ENCODE data around the gene ATRIP.

Gene ATRIP

GRCh38 chr3:48402907-48403306, 43.6 kb upstream of the ATRIP start:
- H3K27me3 ChIP-seq (ENCODE audit: low read depth, low read length), result no peaks in the 10 kb centered on the region
- no peaks in the 10 kb centered on the region for H3K9me3 ChIP-seq (ENCODE audit: insufficient read depth, low read length)
- H3K4me3 ChIP-seq (ENCODE audit: low read length), result no peak overlapping the region
- no peak overlapping the region for H2AFZ ChIP-seq (ENCODE audit: low read depth, low read length)
- H3K4me1 ChIP-seq (ENCODE audit: low read length), result no peaks in the 10 kb centered on the region
- no peak for TF ChIP-seq CTCF (IDR thresholded peaks at IDR 0.05; ENCODE audit: low read depth, low read length)
- no peak for TF ChIP-seq EZH2phosphoT487 (IDR thresholded peaks at IDR 0.05; ENCODE audit: low read depth)
- no peaks in the 10 kb centered on the region for H4K20me1 ChIP-seq (ENCODE audit: insufficient read depth, low read length)
- H3K79me2 ChIP-seq (ENCODE audit: low read length), result no peaks in the 10 kb centered on the region
- H3K36me3 ChIP-seq (replicated peaks; ENCODE audit: low read depth, low read length), result no peaks in the 10 kb centered on the region
- no peak overlapping the region for H3K4me2 ChIP-seq (ENCODE audit: low read length)
- H3K9ac ChIP-seq (ENCODE audit: low read length), result no peak overlapping the region
- H3K27ac ChIP-seq (ENCODE audit: low read length), result no peak overlapping the region

- H2AFZ ChIP-seq (ENCODE audit: low read depth, low read length), result no peak overlapping the region
- no peaks in the 10 kb centered on the region for H4K20me1 ChIP-seq (ENCODE audit: insufficient read depth, low read length)
- H3K4me3 ChIP-seq (ENCODE audit: low read length), result no peak overlapping the region
- H3K27me3 ChIP-seq (ENCODE audit: low read depth, low read length), result no peaks in the 10 kb centered on the region
- TF ChIP-seq EZH2phosphoT487 (IDR thresholded peaks at IDR 0.05; ENCODE audit: low read depth), result no peak
- no peak for TF ChIP-seq CTCF (IDR thresholded peaks at IDR 0.05; ENCODE audit: low read depth, low read length)
- no peak overlapping the region for H3K4me2 ChIP-seq (ENCODE audit: low read length)
- H3K9ac ChIP-seq (ENCODE audit: low read length), result no peak overlapping the region
- H3K36me3 ChIP-seq (replicated peaks; ENCODE audit: low read depth, low read length), result no peaks in the 10 kb centered on the region
- no peaks in the 10 kb centered on the region for H3K79me2 ChIP-seq (ENCODE audit: low read length)
- H3K4me1 ChIP-seq (ENCODE audit: low read length), result no peaks in the 10 kb centered on the region
- H3K27ac ChIP-seq (ENCODE audit: low read length), result no peak overlapping the region
- H3K9me3 ChIP-seq (ENCODE audit: insufficient read depth, low read length), result no peaks in the 10 kb centered on the region
Observed at GRCh38 chr3:48403533-48404439, 42.8 kb upstream of the ATRIP start.

- Histone ChIP-seq H3K36me3 (replicated peaks; ENCODE audit: low read depth, low read length) (peaks cover 4% of the 10 kb centered on the region), H3K27me3 (ENCODE audit: low read depth, low read length) (no peaks in the 10 kb centered on the region), H3K4me1 (ENCODE audit: low read length) (no peaks in the 10 kb centered on the region), H2AFZ (ENCODE audit: low read depth, low read length) (no peak overlapping the region), H3K27ac (ENCODE audit: low read length) (no peak overlapping the region), H3K4me3 (ENCODE audit: low read length) (no peak overlapping the region), H3K79me2 (ENCODE audit: low read length) (no peaks in the 10 kb centered on the region), H3K9me3 (ENCODE audit: insufficient read depth, low read length) (no peaks in the 10 kb centered on the region), H4K20me1 (ENCODE audit: insufficient read depth, low read length) (no peaks in the 10 kb centered on the region), H3K9ac (ENCODE audit: low read length) (no peak overlapping the region), H3K4me2 (ENCODE audit: low read length) (no peak overlapping the region)
- no peak for TF ChIP-seq CTCF (IDR thresholded peaks at IDR 0.05; ENCODE audit: low read depth, low read length)
- no peak for TF ChIP-seq EZH2phosphoT487 (IDR thresholded peaks at IDR 0.05; ENCODE audit: low read depth)
Observed at GRCh38 chr3:48404440-48405342, 41.8 kb upstream of the ATRIP start.

GRCh38 chr3:48405343-48405881, 41.1 kb upstream of the ATRIP start:
- H3K79me2 ChIP-seq (ENCODE audit: low read length), result no peaks in the 10 kb centered on the region
- H2AFZ ChIP-seq (ENCODE audit: low read depth, low read length), result no peak overlapping the region
- TF ChIP-seq CTCF (IDR thresholded peaks at IDR 0.05; ENCODE audit: low read depth, low read length) (no peak), EZH2phosphoT487 (IDR thresholded peaks at IDR 0.05; ENCODE audit: low read depth) (no peak)
- no peak overlapping the region for H3K4me2 ChIP-seq (ENCODE audit: low read length)
- H3K4me1 ChIP-seq (ENCODE audit: low read length), result no peaks in the 10 kb centered on the region
- no peaks in the 10 kb centered on the region for H3K9me3 ChIP-seq (ENCODE audit: insufficient read depth, low read length)
- no peaks in the 10 kb centered on the region for H4K20me1 ChIP-seq (ENCODE audit: insufficient read depth, low read length)
- H3K4me3 ChIP-seq (ENCODE audit: low read length), result no peak overlapping the region
- H3K36me3 ChIP-seq (replicated peaks; ENCODE audit: low read depth, low read length), result peaks cover 4% of the 10 kb centered on the region
- no peak overlapping the region for H3K9ac ChIP-seq (ENCODE audit: low read length)
- H3K27ac ChIP-seq (ENCODE audit: low read length), result no peak overlapping the region
- no peaks in the 10 kb centered on the region for H3K27me3 ChIP-seq (ENCODE audit: low read depth, low read length)

All from OCI-LY3 (cell line).